ENCODE data around the gene E2F4. TPM values are rescaled to one million over a fixed set of nuclear protein-coding genes. Genes with fewer than 3 reads are reported as not detected.

The E2F4 gene
- total and polyA plus RNA-seq, 2 of the 8 experiments (the other 6 are each of a cell fraction or from before 2014, with no cell fraction given), result 79.9 to 157 TPM

DNA sequence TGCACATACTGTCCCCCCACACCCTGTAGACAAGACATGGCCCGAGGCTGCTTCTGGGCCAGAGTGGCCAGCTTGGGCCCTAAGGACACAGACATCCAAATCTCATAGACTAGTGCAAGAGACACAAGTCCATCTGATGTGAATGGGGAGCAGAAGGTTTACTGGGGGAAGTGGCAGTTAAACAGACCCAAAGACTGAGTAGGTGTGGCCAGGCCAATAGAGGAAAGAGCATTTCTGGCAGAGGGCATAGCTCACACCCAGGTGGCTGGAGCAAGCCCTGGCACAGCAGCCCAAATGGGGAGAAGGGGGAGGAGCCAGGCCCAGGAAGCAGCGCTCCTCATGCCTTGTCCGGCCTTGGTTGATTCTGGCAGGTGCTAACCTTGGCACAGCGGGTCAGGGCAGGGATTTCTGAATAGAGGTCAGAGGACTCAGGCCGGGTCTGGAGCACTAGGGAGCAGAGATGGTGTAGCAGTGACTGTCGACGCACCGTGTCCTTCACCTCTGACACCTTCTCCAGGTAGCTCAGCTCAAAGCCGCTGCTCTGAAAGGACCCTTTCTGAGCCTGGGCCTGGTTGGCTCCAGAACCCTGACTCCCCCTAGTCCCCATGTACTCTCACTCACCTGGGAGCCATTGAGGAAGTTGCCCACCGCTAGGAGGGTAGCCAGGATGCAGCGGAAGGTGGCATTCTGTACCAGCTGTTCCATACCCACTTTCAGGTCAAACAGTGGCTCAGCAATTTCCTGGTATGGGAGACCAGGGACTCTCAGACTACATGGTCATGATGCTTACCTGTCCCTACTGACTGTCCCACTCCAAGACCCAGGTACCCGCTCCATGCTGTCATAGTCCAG, 39.1 kb downstream of the E2F4 start:
- Histone ChIP-seq H2BK12ac (ENCODE audit: low read depth, low read length) (no peak overlapping the region), H3K4me1 (replicated peaks in 1 of 4; ENCODE audit: control insufficient read depth in 3 of 4, insufficient read depth in 4 of 4, low read length in 3 of 4) (peaks cover 0 to 6% (median 3%) of the 10 kb centered on the region in 4 experiments; a peak in 3 of 7 replicates), H3K79me1 (ENCODE audit: low read depth, low read length) (peaks cover under 1% of the 10 kb centered on the region), H2AFZ (ENCODE audit: low read length) (no peak overlapping the region), H3K56ac (replicated peaks; ENCODE audit: insufficient read length, low read depth, low read length) (no peak overlapping the region), H3K23me2 (ENCODE audit: low read depth, low read length) (peaks cover 5% of the 10 kb centered on the region), H2BK15ac (ENCODE audit: low read length) (no peak overlapping the region), H4K91ac (replicated peaks; ENCODE audit: insufficient read length, low read length) (no peak overlapping the region), H3K4me3 (ENCODE audit: extremely low read depth in 1 of 4, insufficient read depth in 2 of 4, low read depth in 3 of 4, low read length in 4 of 4) (no peak overlapping the region), H3K36me3 (ENCODE audit: control insufficient read depth in 2 of 4, insufficient read depth in 4 of 4, low read length in 3 of 4) (peaks cover 17 to 43% (median 39%) of the 10 kb centered on the region in 4 experiments; a peak in 7 of 8 replicates), H3K27ac (ENCODE audit: low read depth, low read length) (no peak overlapping the region), H3K14ac (ENCODE audit: insufficient read length) (no peak overlapping the region), H3K9me3 (ENCODE audit: insufficient read depth in 2 of 2, low read depth in 1 of 2, low read length in 1 of 2) (no peaks in the 10 kb centered on the region), H2BK20ac (ENCODE audit: low read length) (no peak overlapping the region), H4K8ac (ENCODE audit: extremely low read depth, insufficient read depth, low read length) (no peak overlapping the region; the same call in 1 of the 2 replicates), H3K4me2 (ENCODE audit: insufficient read depth in 1 of 2, low read depth in 2 of 2, low read length in 2 of 2) (no peak overlapping the region), H3K4ac (replicated peaks; ENCODE audit: insufficient read length, low read depth, low read length) (no peak overlapping the region), H2BK5ac (ENCODE audit: low read depth, low read length) (no peak overlapping the region), H4K5ac (ENCODE audit: insufficient read length, low read depth, low read length) (no peak overlapping the region), H2AK5ac (ENCODE audit: low read depth, low read length) (no peak overlapping the region), H3K18ac (ENCODE audit: extremely low read depth, low read length) (no peak overlapping the region), H3K9ac (replicated peaks in 1 of 4; ENCODE audit: extremely low read depth in 1 of 4, low read depth in 3 of 4, low read length in 3 of 4) (no peak overlapping the region), H3K23ac (ENCODE audit: insufficient read length) (no peak overlapping the region), H3K79me2 (ENCODE audit: control insufficient read depth in 1 of 2, insufficient read depth in 2 of 2, low read length in 2 of 2) (peaks cover 0 to 13% of the 10 kb centered on the region in 2 experiments; a peak in 2 of 4 replicates), H4K20me1 (replicated peaks in 1 of 2; ENCODE audit: control insufficient read depth in 1 of 2, insufficient read depth in 2 of 2, low read length in 2 of 2) (peaks cover 3 to 15% of the 10 kb centered on the region in 2 experiments), H2BK120ac (replicated peaks; ENCODE audit: low read depth, low read length) (no peak overlapping the region), H3K27me3 (replicated peaks in 1 of 4; ENCODE audit: control insufficient read depth in 3 of 4, extremely low read depth in 1 of 4, insufficient read depth in 3 of 4, low read length in 3 of 4) (no peaks in the 10 kb centered on the region)
- WGBS, 2 experiments (ENCODE audit: extremely low coverage in 1 of 2, insufficient coverage in 1 of 2, insufficient read length in 1 of 2, insufficient replicate concordance in 2 of 2, low coverage in 1 of 2, low lambda C conversion rate in 2 of 2, missing lambda C conversion rate in 1 of 2), result 93% methylated on average over 12 of the region's 12 CpGs; no CpG with 5 or more reads in 1 of the 2 experiments
- FAIRE-seq (no peak), DNase-seq (ENCODE audit: low read depth in 1 of 2, low spot score in 2 of 2) (no peak)
- TF ChIP-seq RFX5 (IDR thresholded peaks at IDR 0.05; ENCODE audit: borderline replicate concordance, low read depth, low read length) (no peak), POLR2A (IDR thresholded peaks at IDR 0.05; ENCODE audit: control extremely low read depth in 1 of 2, low read depth in 2 of 2, low read length in 2 of 2) (peak in 1 of 2 experiments; percentile 67; a peak in 2 of 3 replicates), POLR2AphosphoS5 (IDR thresholded peaks at IDR 0.05; ENCODE audit: low read depth, low read length) (peak; percentile 39), ZNF274 (IDR thresholded peaks at IDR 0.05; ENCODE audit: borderline replicate concordance, extremely low read depth, low read length) (no peak), YY1 (IDR thresholded peaks at IDR 0.05; ENCODE audit: low read depth, low read length) (no peak), SP1 (IDR thresholded peaks at IDR 0.05; ENCODE audit: low read depth, low read length) (no peak)
- CTCF ChIA-PET (ENCODE audit: partially characterized antibody), result interaction anchor here (0.6 to 1.6 kb wide), 8 partner anchors 9 to 123 kb away, joined by 3 to 5 read pairs (median 3); partner anchors contain the start of gene FHOD1
- POLR2A ChIA-PET (ENCODE audit: partially characterized antibody), result interaction anchor here (0.7 to 11.2 kb wide), 5 partner anchors 14 to 44 kb away, joined by 3 to 111 read pairs (median 3); partner anchors contain the start of genes ELMO3, FHOD1 and SLC9A5
